ENCODE measurements around the gene NECTIN4.
A peak's percentile ranks its signal among the peaks of the same experiment; 100 is the strongest.
"Not testable (repeated sequence)": the region's sequence is repeated elsewhere in the genome, so short reads cannot be mapped to it uniquely, and the experiment has no call there.

The NECTIN4 gene

DNA sequence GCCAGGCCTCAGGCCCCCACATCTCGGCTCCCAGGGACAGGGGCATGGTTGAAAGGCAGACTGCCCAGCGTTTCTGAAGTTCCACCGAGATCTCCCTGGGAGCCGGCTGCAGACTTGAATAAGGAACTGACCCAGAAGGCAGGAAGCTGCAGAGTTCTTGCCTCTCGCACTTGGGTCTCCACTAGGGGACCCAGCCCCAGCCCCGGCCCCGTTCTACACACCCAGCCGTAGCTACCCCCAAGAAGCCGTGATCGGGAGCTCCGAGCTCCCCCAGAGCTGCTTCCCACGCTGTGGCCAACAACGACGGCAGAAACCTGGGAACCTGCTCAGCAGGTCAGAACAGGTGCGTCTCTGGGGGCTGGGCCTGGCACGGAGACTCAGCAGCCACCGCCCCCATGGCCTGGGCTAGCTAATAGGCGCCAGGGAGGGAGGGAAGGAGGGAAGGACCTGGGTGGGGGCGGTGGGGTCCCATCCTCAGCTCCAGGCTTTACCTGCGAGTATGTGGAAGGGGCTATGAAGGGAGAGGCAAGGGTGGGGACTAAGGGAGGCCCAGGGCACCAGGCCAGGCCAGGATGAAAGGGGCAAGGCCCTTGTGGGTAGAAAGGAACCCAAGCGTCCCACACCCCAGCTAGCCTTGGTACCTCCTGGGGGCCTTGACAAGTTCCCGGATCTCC lies at the start of gene NECTIN4:
NECTIN4 (minus strand) TSS at position 308 of the 674 bp plus-strand sequence; CDS start at position 46, 262 bp downstream.
- DNase-seq = peak; percentile 56

DNA sequence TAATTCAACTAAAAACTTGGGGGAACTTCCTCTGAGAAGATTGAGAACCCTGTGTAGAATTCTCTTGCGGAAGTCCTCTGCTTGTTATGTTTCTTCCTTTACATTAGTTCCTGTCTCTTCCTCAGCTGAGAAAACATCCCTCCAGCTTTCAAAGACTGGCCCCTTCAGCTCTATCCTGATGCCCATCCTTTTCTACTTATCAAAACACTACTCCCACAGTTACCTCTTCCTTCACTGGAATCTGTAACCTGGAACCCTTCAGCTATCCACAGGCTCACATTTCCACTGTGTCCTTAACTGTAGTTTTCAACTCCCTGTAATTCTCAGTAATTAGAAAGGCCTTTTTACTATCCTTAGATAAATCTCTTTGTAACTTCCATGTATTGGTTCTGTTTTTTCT lies 49.1 kb upstream of the NECTIN4 start:
- DNase-seq = no peak

GRCh38 chr1:161137881-161138280 lies 48.5 kb upstream of the NECTIN4 start:
- no peak for DNase-seq

GRCh38 chr1:161133220-161133740 lies 43.9 kb upstream of the NECTIN4 start:
- DNase-seq = no peak

DNA sequence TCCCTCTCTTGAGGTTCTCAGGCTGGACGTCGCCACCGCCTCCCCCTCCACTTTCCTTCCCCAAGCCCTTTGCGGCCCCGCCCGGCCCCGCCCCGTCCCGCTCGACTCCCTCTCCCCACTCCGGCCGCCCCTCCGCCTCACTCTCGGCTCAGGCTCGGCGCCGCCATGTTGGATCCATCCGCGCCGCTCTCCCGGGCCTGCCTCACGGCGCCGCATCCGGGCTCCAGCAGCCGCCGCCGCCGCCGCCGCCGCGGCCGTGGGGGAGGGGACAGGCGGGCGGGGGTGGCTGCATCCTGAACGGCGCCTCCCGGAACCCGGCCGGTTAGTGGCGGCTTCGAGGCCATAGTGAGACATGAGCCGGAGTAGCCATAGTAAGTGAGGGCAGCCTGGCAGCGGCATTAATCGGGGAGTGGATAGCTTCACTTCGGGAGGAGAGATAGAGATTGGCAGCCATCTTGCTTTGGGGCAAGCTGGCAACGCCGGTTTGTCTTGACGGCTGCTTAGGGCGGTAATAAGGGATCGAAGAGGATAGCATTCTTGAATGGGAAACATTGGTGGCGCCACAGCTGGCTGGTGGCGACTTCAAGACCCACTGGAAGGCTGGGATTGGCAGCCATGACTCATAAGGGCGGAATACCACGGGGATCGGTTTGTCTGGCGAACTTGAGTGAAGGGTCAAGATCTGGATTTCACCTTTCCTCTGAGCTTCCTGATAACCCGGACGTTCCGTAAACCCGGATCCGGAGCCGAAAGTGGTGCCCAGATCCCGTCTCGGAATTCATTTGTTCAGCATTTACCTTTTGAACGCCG lies 43.3 kb upstream of the NECTIN4 start, which contains the start of gene DEDD:
DEDD (minus strand) TSS at position 258 of the 810 bp plus-strand sequence. CDS start 8,205 bp downstream, outside the sequence.
- DNase-seq = peak; percentile 97

DNA sequence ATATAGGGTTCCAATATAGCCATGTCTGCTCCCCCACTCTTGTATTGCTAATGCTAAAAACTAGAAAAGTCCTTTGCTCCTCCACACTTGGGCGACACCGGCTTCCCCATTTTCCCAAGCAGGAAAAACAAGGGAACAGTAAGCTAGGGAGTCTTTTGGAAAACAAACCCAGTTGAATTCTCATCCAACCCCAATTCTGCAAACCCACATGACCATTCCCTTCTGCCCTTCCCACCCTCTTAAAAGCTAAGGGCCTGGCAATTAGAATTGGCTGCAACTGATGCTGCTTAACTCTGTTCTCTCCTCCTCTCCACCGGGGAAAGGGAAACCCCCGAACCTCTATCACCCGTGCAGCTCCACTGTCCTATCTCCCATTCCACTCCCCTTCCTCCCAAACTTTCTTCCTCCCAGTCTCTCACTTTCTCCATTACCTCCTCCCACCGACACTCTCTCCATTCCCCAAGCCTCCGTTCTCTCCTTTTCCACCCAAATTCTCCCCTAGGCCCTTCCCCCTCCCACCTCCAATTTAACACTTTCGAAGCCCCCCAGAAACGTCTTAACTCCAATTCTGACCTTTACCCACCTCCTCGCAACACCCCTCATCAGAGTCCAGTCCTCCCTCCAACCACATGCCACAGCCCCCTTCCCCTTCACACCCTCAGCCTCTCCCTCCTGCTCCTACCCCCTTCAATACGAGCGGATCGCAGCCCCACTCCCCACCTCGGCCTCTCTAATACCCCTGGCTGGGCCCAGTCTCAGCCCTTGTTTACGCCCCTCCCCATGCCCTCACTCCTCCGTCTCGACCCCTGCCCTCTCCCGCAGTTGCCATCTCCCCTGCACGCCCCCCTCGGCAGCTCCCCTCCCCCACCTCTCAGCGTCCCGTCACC lies 42.4 kb upstream of the NECTIN4 start:
- DNase-seq = no peak

- DNase-seq = no peak
Observed at GRCh38 chr1:161130266-161130665, 40.9 kb upstream of the NECTIN4 start.

DNA sequence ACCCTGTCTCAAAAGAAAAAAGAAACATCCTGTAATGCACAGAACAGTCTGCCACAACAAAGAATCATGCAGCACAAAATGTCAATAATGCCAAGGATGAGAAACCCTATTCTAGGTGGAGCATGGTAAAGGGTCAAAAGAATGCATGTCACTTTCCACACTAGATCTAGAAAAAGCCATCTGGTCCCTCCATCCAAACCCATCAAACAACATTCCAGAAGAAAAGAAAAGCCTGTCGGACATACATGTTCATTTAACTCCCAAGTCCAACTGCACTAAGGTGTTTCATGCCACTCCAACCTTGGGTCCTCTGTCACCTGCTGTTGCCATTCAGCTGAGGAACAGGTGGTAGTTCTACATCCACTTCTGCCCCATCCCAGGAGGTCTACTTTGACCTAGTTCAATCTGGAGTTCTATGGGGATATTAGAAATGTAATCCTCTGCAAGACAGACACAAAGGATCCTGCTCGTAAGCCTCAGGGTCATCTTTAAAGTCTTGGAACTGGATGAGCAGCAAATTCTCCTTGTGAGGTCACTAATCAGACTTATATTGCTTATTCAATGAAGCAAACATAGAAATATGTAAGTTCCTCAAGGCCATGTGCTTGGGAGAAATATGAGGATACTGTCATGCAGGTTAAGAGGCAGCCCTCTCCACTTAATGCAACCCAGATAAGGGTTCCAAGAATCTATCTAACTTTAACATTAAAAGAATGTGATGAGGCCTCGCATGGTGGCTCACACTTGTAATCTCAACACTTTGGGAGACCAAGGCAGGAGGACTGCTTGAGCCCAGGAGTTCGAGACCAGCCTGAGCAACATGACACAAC lies 39.4 kb upstream of the NECTIN4 start:
- no peak for DNase-seq

DNA sequence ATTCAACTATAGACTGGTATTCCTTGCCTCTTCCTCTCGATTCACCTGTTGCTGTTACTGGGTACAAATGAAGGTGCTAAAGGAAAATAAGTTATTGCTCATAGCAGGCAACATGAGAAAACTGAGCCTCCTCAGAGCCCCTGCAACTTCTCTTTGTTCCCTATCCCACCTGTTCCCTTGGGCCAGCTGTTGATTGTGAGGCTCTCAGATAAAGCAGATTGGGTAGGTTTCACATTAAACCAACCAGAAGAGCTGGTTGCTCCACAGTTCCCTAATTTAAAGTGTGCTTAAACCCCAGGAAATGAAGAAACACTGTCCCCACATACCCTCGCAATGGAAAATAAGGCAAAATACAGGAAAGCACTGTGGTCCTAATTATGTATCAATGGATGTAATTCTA lies 38.3 kb upstream of the NECTIN4 start:
- no peak for DNase-seq

GRCh38 chr1:161122967-161123366 lies 33.6 kb upstream of the NECTIN4 start:
- no peak for DNase-seq

GRCh38 chr1:161121834-161122233 lies 32.5 kb upstream of the NECTIN4 start:
- DNase-seq = no peak

DNA sequence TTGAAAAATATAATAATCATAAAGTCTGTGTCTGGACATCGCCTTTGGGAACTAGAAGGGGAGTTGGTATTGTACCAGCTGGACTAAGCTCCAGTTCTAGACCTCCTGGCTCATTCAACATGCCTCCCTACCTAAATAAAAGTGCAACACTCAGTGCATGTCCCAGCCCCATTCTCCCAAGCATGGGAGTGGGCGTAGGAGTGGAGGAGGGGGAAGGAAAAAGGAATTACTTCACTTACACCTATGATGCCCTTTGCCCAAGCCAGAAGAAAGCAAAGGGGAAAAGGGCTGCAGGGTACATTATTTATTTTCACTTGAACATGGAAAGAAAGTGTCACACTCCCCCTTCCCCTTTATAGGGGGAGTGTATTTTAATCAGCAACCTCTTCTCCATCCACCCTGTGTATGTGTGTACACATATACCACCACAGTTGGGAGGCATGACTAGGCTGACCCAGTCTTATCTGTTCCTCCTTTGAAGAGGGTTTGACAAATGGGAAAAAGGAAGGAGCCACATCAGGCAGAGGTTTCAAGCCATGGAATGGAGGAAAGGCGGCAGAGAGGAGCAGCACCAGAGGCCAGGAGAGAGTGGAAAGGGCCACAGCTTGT lies 31.8 kb upstream of the NECTIN4 start:
- DNase-seq = no peak

DNA sequence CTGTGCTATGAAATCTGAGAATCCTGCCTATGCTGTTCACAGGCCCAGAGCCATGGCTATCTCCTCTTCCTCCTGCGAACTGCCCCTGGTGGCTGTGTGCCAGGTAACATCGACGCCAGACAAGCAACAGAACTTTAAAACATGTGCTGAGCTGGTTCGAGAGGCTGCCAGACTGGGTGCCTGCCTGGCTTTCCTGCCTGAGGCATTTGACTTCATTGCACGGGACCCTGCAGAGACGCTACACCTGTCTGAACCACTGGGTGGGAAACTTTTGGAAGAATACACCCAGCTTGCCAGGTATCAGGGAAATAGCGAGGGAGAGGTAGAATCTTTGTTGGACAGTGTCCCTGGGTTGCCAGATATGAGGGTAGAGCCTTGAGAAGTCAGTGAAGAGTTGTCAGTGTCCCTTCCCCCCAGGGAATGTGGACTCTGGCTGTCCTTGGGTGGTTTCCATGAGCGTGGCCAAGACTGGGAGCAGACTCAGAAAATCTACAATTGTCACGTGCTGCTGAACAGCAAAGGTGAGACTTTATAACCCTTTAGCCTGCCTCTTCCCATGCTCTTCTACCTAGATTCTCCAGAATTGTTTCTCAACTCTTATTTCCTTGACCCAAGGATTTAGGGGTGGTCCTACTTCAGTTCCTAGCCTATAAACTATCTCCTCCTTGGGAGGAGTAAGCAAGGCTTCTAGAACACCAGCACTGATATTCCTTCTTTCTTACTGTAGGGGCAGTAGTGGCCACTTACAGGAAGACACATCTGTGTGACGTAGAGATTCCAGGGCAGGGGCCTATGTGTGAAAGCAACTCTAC lies 29.9 kb upstream of the NECTIN4 start:
- no peak for DNase-seq

- DNase-seq = peak; percentile 74
Observed at GRCh38 chr1:161117759-161118581, 28.6 kb upstream of the NECTIN4 start, which contains the start of the genes NIT1 and PFDN2. TSS of gene NIT1 (plus strand) at chr1:161118105. CDS start at chr1:161118177, 72 bp downstream. TSS of gene PFDN2 (minus strand) at chr1:161118037. CDS start at chr1:161118026, 11 bp downstream.

DNA sequence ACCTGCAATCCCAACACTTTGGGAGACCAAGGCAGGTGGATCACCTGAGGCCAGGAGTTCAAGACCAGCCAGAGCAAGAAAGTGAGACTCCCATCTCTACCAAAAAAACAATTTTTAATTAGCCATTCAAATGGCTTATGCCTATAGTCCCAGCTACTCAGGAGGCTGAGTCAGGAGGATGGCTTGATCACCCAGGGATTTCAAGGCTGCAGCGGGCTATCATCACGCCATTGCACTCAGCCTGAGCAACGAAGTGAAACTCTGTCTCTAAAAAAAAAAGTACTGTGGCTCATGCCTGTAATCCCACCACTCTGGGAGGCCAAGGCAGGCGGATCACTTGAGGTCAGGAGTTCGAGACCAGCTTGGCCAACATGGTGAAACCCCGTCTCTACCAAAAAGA lies 26.6 kb upstream of the NECTIN4 start:
- DNase-seq = not testable (repeated sequence)

- DNase-seq = no peak
Observed at GRCh38 chr1:161115132-161115711, 25.9 kb upstream of the NECTIN4 start.

DNA sequence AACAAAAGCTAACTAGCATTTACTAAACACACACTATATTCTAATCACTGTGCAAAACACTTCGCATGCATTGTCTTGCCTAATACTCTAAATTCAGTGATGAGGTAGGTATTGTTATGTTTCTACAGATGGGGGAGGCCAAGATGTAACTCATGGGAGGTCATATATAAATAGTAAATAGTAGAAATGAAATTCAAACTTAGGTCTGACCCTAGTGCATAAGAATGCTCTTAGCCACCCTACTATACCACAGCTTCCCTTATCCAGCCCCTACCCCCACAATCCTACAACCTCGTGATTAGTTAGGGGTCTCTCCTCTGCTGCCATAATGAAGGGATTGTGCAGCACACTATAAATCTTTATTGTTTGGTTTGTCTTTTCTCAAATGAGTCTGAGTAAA lies 25.2 kb upstream of the NECTIN4 start:
- no peak for DNase-seq

DNA sequence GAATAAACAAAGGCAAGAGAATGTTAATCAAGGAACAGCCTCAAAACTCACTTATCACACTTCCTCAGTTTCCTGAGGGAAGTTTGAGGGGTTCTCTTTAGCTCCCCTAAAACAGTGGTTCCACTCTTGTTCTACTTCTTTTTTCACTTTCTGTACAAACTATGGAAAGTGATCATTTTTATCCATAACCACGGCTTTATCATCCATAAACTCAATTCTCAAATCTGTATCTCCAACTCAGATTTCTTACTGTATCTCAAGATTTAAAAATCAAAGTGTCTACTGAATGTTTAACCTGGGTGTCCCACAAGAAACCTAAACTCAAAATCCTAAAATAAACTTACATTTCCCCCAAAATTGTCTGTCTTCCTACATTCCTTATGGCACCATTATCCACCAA lies 24.6 kb upstream of the NECTIN4 start:
- DNase-seq = no peak

DNA sequence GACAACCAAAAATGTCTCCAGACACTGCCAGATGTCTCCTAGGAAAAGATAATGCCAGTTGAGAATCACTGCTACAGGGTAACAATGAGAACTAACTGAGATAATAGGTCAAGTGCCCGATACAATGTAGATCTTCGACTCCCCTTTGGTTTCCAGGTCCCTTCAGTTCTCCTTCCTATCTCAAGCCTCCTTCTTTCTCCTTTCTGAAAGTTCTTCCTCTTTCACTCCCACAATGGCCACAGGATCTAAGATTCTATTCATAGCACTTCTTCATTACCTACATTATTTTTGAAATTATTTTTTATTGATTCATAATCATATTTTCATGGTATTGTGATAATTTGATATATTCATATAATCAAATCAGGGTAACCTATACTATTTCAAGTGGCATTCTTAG lies 22.2 kb upstream of the NECTIN4 start:
- DNase-seq = no peak

All from NCI-H510A (cell line).